ENCODE results near the gene ADAM19. TPM values are rescaled to one million over a fixed set of nuclear protein-coding genes. Genes with fewer than 3 reads are reported as not detected.
"Not testable (repeated sequence)": the region's sequence is repeated elsewhere in the genome, so short reads cannot be mapped to it uniquely, and the experiment has no call there.

The ADAM19 gene
- total RNA-seq, 1 donor from 2014 or later, result 2.9 TPM

- peak; percentile 52 for ATAC-seq
- no peak for DNase-seq (ENCODE audit: low spot score)
Measured at GRCh38 chr5:157494178-157494832, 81.3 kb downstream of the ADAM19 start.

GRCh38 chr5:157492886-157493285 lies 82.7 kb downstream of the ADAM19 start:
- DNase-seq (ENCODE audit: low spot score), result no peak
- ATAC-seq, result no peak

GRCh38 chr5:157491471-157491995 lies 84.0 kb downstream of the ADAM19 start:
- no peak for DNase-seq (ENCODE audit: low spot score)
- ATAC-seq, result no peak

GRCh38 chr5:157487358-157487757 lies 88.2 kb downstream of the ADAM19 start:
- no peak for ATAC-seq

GRCh38 chr5:157486861-157487260 lies 88.7 kb downstream of the ADAM19 start:
- no peak for ATAC-seq
- no peak for DNase-seq (ENCODE audit: low spot score)

More at GRCh38 chr5:157487358-157487757, 88.2 kb downstream of the ADAM19 start:
- no peak for DNase-seq (ENCODE audit: low spot score)

GRCh38 chr5:157486221-157486681 lies 89.3 kb downstream of the ADAM19 start:
- no peak for ATAC-seq
- DNase-seq (ENCODE audit: low spot score), result no peak

GRCh38 chr5:157485811-157486210 lies 89.8 kb downstream of the ADAM19 start:
- DNase-seq (ENCODE audit: low spot score) (no peak), ATAC-seq (no peak)

- DNase-seq (ENCODE audit: low spot score), result no peak
- ATAC-seq, result peak; percentile 33
Measured at GRCh38 chr5:157485340-157485739, 90.2 kb downstream of the ADAM19 start.

GRCh38 chr5:157484768-157485167 lies 90.8 kb downstream of the ADAM19 start:
- ATAC-seq, result peak; percentile 86
- peak; percentile 87 for DNase-seq (ENCODE audit: low spot score)

- ATAC-seq; DNase-seq (ENCODE audit: low spot score): not testable (repeated sequence)
Measured at GRCh38 chr5:157482702-157483101, 92.9 kb downstream of the ADAM19 start.

- DNase-seq (ENCODE audit: low spot score), result no peak
Measured at GRCh38 chr5:157481666-157482065, 93.9 kb downstream of the ADAM19 start.

GRCh38 chr5:157481265-157481664 lies 94.3 kb downstream of the ADAM19 start:
- no peak for ATAC-seq
- no peak for DNase-seq (ENCODE audit: low spot score)

More at GRCh38 chr5:157481666-157482065, 93.9 kb downstream of the ADAM19 start:
- ATAC-seq, result no peak

- peak; percentile 89 for DNase-seq (ENCODE audit: low spot score)
- ATAC-seq, result peak; percentile 87
Measured at GRCh38 chr5:157479612-157480510, 95.7 kb downstream of the ADAM19 start.

GRCh38 chr5:157479166-157479565 lies 96.4 kb downstream of the ADAM19 start:
- DNase-seq (ENCODE audit: low spot score), result no peak
- peak; percentile 7 for ATAC-seq

GRCh38 chr5:157478726-157479125 lies 96.8 kb downstream of the ADAM19 start:
- DNase-seq (ENCODE audit: low spot score) (no peak), ATAC-seq (no peak)

GRCh38 chr5:157477814-157478494 lies 97.6 kb downstream of the ADAM19 start:
- DNase-seq (ENCODE audit: low spot score) (peak; percentile 73), ATAC-seq (peak; percentile 72)

- no peak for DNase-seq (ENCODE audit: low spot score)
Measured at GRCh38 chr5:157476702-157477408, 98.7 kb downstream of the ADAM19 start.

GRCh38 chr5:157475432-157475831 lies 100.1 kb downstream of the ADAM19 start:
- ATAC-seq, result no peak
- DNase-seq (ENCODE audit: low spot score), result no peak

More at GRCh38 chr5:157476702-157477408, 98.7 kb downstream of the ADAM19 start:
- ATAC-seq, result peak; percentile 42

GRCh38 chr5:157473383-157474320 lies 101.9 kb downstream of the ADAM19 start:
- DNase-seq (ENCODE audit: low spot score), result no peak
- ATAC-seq, result no peak
